Thymus (tissue), 11 donors: ENCODE measurements around the gene IGLL5. TPM values are rescaled to one million over a fixed set of nuclear protein-coding genes. Genes with fewer than 3 reads are reported as not detected.

ENCODE experiments used
- DNase-seq, 9 donors: peaks; one replicate each; pipeline ENCODE4 v3.0.0-alpha.2; 2013; ENCODE audit warnings: low spot score in 9 of 9, low read depth in 6 of 9, missing footprints in 1 of 9
- H3K27ac ChIP-seq, 2 donors: one replicate each; pipeline ENCODE4 v1.5.1; 2013; ENCODE audit warnings: control low read depth in 1 of 2, low read depth in 1 of 2, low read length in 1 of 2, mild to moderate bottlenecking in 1 of 2, moderate library complexity in 1 of 2
- H3K27me3 ChIP-seq, 2 donors: one replicate each; pipeline ENCODE4 v1.5.1; 2013; ENCODE audit warnings: low read length in 1 of 2; ENCODE audit not compliant: control insufficient read depth in 2 of 2, insufficient read depth in 1 of 2
- H3K36me3 ChIP-seq, 2 donors: one replicate each; pipeline ENCODE4 v1.5.1; 2013; ENCODE audit warnings: low read length in 1 of 2, mild to moderate bottlenecking in 1 of 2, moderate library complexity in 1 of 2; ENCODE audit not compliant: control insufficient read depth in 2 of 2, insufficient read depth in 2 of 2
- H3K4me1 ChIP-seq, 2 donors: one replicate each; pipeline ENCODE4 v1.5.1; 2013; ENCODE audit warnings: low read length in 2 of 2; ENCODE audit not compliant: control insufficient read depth in 2 of 2, insufficient read depth in 2 of 2
- H3K4me3 ChIP-seq, 2 donors: one replicate each; pipeline ENCODE4 v1.5.1; 2013; ENCODE audit warnings: low read length in 2 of 2, control low read depth in 1 of 2, mild to moderate bottlenecking in 1 of 2
- H3K9me3 ChIP-seq, 2 donors: one replicate each; pipeline ENCODE4 v1.5.1; 2013; ENCODE audit warnings: low read length in 1 of 2, mild to moderate bottlenecking in 1 of 2; ENCODE audit not compliant: control insufficient read depth in 2 of 2, insufficient read depth in 1 of 2
- WGBS: extraction: QIAGEN DNeasy Blood & Tissue Kit; methylation state at CpG from one replicate; pipeline ENCODE4 v1.1.7; 2013; 5-methylcytosine and 5-hydroxymethylcytosine counted together
- polyA plus RNA-seq: library from polyadenylated mRNA; stranded (reverse); fragments of 200-250 nt; gene quantifications from one replicate; pipeline ENCODE4 v1.2.3, GENCODE V29; 2013
- total RNA-seq: library from RNA; stranded (reverse); fragments of 120-200 nt; gene quantifications from one replicate; pipeline ENCODE4 v1.2.4, GENCODE V29; 2013
- donor health status: healthy.

IGLL5 gene
- total and polyA plus RNA-seq, 2 donors, result 2.3 to 29.9 TPM

DNA sequence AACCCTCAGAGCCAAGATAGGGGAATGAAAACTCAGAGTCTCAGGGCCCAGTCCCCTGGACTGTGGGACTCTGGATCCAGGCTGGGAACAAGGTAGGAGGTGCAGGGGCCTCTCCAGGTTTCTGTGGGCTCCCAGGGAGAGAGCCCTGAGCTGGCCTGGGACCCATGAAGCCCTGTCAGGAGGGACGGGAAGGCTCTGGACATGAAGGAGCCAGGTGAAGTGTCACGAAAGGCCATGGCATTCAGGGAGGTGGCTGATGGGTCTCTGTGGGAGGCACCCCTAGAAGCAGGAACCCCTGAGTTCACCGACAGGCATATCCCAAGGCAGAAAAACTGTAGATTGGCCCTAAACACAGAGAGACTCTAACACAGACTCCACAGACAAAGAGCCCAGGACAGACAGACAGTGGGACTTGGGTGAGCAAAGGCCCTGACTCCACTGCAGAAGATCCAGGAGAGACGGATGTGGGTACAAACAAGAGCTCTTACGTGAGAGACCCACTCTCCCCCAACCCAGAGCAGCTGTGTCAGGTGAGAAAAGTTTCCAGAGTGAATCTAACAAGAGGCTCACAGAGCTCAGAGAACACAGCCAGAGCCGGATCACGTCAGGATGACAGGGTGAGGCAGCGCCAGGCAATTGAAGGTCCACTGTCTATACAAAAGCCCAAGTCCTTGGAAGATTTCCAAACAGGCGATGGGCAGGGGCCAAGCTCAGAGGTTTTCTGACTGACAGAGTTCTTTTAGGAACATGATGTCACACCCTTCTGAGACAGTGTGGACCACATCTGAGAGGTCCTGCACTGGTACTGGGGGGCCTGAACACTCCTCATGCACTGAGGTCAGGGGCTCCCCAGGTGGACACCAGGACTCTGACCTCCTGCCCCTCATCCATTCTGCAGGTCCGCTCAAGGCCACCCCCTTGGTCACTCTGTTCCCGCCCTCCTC is 27.4 kb downstream of the IGLL5 start:
- Histone ChIP-seq H3K4me3 (no peak overlapping the region), H3K27ac (no peak overlapping the region), H3K36me3 (no peaks in the 10 kb centered on the region), H3K9me3 (no peaks in the 10 kb centered on the region), H3K27me3 (no peaks in the 10 kb centered on the region), H3K4me1 (peaks cover 0 to 22% of the 10 kb centered on the region in 2 donors)
- DNase-seq, result no peak
- WGBS, result 93% methylated on average over 11 of the region's 11 CpGs

DNA sequence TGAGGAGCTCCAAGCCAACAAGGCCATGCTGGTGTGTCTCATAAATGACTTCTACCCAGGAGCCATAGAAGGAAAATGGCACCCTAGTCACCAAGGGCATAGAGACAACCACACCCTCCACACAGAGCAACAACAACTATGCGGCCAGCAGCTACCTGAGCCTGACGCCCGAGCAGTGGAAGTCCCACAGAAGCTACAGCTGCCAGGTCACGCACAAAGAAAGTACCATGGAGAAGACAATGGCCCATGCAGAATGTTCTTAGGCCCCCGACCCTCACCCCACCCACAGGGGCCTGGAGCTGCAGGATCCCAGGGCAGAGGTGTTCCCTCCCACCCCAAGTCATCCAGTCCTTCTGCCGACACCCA is 28.0 kb downstream of the IGLL5 start:
- Histone ChIP-seq H3K27me3 (no peaks in the 10 kb centered on the region), H3K4me3 (no peak overlapping the region), H3K27ac (no peak overlapping the region), H3K36me3 (no peaks in the 10 kb centered on the region), H3K4me1 (peaks cover 0 to 20% of the 10 kb centered on the region in 2 donors), H3K9me3 (no peaks in the 10 kb centered on the region)
- WGBS, result 96% methylated on average over 6 of the region's 6 CpGs
- DNase-seq, result no peak

DNA sequence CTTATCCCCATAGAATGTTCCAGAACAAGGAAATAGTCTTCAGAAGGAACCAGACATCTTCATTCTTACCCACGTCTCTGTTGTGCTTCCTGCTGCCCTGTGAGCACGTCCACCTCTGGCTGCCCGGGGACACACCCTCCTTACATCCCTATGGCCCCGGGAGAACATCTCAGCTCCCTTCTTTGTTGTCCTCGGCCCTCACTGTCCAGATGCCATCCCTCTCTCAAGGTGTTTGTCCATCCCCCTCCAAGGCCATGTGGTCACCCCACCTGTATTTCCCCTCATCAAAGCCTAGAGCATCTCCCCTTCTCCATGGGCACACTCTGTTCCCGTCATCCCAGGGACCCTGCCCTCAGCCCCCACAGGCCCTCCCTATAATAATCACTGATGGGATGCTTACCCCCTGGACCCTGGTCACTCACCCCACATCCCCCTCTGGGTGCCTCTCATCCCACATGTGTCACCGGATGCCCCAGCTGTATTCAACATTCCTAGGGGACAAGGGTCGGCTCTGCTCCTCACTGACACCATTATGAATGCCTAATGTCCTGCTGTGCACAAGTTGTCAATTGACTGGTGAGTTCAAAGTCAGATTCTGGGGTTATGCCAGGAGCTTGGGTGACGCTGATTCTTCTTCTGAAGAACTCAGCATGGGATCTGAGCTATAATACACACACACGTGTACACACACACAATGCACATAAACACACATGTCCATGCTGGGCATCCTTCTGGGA is 28.8 kb downstream of the IGLL5 start:
- DNase-seq, result no peak
- H3K27ac ChIP-seq, result no peak overlapping the region
- H3K9me3 ChIP-seq, result no peaks in the 10 kb centered on the region
- 95% methylated on average over 10 of the region's 10 CpGs for WGBS
- no peaks in the 10 kb centered on the region for H3K36me3 ChIP-seq
- no peaks in the 10 kb centered on the region for H3K27me3 ChIP-seq
- no peak overlapping the region for H3K4me3 ChIP-seq
- peaks cover 0 to 20% of the 10 kb centered on the region in 2 donors for H3K4me1 ChIP-seq

DNA sequence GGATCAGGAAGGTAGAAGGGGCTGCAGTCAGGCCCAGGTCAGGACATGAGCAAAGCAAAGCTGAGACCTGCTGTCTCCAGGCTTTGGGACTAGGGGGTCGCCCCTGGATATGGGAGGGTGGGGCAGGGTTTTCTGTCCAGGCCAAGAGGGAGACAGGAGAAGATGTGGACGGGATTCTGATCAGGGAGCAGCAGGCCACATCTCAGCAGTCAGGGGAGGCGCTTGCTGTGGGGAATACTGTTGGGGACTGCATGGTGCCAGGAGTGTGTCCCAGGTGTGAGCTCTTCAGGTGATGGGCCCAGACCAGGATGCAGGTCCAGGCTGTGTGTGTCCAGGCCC is 29.3 kb downstream of the IGLL5 start:
- Histone ChIP-seq H3K4me1 (peaks cover 0 to 20% of the 10 kb centered on the region in 2 donors), H3K4me3 (no peak overlapping the region)
- whole genome bisulfite sequencing, result 98% methylated on average over 3 of the region's 3 CpGs

DNA sequence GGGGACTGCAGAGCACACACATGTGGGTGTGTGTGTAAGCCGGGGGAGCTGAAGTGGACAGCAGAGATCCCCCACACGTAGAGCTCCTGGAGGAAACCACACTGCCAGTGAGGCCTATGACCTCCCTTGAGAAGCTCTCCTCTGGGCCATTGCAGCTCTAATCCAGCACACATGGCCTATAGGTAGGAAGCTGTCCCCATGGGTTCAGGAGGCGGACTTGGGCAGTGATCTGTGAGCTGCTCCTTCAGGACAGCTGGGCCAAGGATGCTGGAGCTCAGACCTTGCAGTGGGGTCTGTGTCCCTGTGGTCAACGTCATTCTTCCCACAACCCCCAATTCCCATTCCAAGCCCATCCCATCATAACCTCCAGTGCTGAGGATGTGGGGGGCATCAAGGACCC is 29.8 kb downstream of the IGLL5 start:
- Histone ChIP-seq H3K27me3 (no peaks in the 10 kb centered on the region), H3K4me1 (peaks cover 0 to 20% of the 10 kb centered on the region in 2 donors), H3K27ac (no peak overlapping the region), H3K36me3 (no peaks in the 10 kb centered on the region), H3K4me3 (no peak overlapping the region), H3K9me3 (no peaks in the 10 kb centered on the region)
- no peak for DNase-seq
- WGBS, result 95% methylated on average over 4 of the region's 4 CpGs

More for the DNA sequence above, 29.3 kb downstream of the IGLL5 start:
- Histone ChIP-seq H3K9me3 (no peaks in the 10 kb centered on the region), H3K27ac (no peak overlapping the region), H3K36me3 (no peaks in the 10 kb centered on the region), H3K27me3 (no peaks in the 10 kb centered on the region)
- no peak for DNase-seq

DNA sequence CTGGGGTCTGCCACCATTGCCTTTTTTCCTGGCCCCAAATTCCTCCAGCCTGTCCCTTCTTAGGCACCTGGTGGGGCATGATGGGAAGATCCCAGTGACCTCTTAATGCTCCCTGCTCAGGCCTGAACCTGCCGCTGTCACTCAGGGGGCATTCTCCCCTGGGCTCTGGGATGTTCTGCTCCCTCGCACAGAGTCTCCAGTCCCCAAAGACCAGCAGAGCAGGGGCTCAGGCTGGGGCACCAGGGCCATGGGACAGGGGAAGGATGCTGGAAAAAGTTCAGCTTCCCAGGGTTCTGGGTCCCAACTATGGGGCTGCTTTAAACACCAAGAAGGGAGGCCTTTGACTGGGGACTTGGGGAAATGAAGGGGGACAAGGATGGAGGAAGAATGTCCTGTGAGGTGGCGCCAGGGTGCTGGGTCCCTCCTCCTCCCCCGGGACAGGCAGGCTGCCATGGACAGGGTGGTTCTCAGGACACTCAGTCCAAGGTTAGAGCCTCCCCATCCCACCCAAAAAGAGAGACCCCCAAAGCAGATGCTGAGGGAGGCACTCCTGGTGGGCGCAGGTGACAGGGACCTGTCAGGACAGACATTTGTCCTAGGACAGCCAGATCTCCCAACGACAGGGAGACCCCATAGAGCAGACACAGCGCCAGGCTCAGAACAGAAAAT is 30.8 kb downstream of the IGLL5 start:
- H3K9me3 ChIP-seq, result no peaks in the 10 kb centered on the region
- DNase-seq, result no peak
- no peak overlapping the region for H3K27ac ChIP-seq
- H3K4me1 ChIP-seq, result peaks cover 0 to 20% of the 10 kb centered on the region in 2 donors
- H3K27me3 ChIP-seq, result no peaks in the 10 kb centered on the region
- no peak overlapping the region for H3K4me3 ChIP-seq
- 88% methylated on average over 7 of the region's 7 CpGs for WGBS
- H3K36me3 ChIP-seq, result no peaks in the 10 kb centered on the region

DNA sequence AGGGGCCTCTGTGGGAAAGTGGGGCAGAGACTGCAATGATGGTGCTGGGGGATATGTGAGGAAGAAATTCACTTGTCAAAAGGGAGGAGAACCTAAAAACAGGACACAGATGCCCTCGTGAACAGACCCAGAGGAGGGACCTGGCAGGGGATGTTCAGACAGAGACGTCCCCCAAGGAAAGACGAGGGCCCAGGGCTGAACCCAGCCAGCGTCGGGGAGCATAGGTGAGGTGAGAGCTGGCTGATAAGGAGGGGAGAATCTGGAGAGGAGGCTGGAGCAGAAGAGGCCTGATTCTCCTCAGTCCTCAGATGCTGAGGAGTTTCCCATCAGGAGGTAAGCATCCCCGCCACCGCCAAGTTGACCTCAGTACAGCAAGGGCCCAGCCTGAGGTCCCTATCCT is 31.4 kb downstream of the IGLL5 start:
- Histone ChIP-seq H3K9me3 (no peaks in the 10 kb centered on the region), H3K4me3 (no peak overlapping the region), H3K36me3 (no peaks in the 10 kb centered on the region), H3K27me3 (no peaks in the 10 kb centered on the region), H3K4me1 (peaks cover 0 to 14% of the 10 kb centered on the region in 2 donors), H3K27ac (no peak overlapping the region)
- DNase-seq, result no peak
- 99% methylated on average over 7 of the region's 7 CpGs for WGBS

DNA sequence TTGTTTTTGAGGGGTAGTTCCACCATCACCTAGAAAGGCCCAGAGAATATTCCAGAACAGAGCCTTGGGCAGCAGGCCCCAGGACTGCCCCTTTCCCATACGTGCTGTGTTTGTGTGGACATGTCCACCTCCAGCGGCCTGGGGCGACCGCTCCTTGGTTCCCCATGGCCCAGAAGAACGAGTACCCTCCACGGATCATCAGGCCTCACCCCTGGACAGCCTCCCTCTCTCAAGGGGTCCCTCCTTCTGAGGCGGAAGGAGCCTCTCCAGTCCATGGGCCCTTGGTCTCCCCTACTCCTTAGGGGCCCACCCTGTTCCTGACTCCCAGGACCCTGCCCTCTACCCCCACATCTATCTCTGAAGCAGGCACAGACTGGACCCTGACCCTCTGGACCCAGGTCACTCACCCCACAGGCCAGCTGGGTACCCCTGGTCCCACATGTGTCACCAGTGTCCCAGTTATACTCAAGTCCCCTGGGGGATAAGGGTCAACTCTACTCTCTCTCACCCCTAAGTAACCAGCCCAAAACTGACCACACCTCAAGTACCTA is 32.6 kb downstream of the IGLL5 start:
- H3K4me3 ChIP-seq, result no peak overlapping the region
- no peaks in the 10 kb centered on the region for H3K36me3 ChIP-seq
- DNase-seq, result no peak
- H3K9me3 ChIP-seq, result no peaks in the 10 kb centered on the region
- H3K27ac ChIP-seq, result no peak overlapping the region
- 97% methylated on average over 7 of the region's 7 CpGs for WGBS
- no peaks in the 10 kb centered on the region for H3K27me3 ChIP-seq
- peaks cover 0 to 4% of the 10 kb centered on the region in 2 donors for H3K4me1 ChIP-seq
